ENCODE data around the gene PRRT4. TPM values are rescaled to one million over a fixed set of nuclear protein-coding genes. Genes with fewer than 3 reads are reported as not detected.

Gene PRRT4
- total and polyA plus RNA-seq, 4 donors: 0.12 to 1.3 (median 0.59) TPM

DNA sequence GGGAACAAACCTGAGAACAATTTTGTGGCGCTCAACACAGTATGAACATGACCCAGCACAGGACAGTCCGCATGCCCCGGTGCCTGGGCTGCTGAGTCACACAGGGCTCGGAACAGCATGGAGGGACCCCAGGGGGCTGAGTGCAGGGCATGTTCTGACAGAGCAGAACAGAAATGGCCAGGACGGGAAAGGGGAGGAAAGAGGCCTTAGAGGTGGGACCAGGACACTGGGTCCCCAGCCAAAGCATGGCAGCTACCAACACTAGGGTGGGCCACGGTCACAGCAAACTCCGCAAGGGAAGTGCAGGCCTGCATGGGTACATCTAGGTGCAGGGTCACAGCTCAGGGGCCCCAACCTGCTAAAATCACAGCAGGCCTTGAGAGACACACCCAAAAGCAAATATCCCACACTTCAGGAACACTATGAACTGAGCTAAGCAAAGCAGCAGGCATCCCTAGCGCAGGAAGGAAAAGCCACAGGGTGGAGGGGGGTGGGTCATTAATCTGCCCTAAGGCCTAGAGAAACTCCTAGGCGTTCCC is 42.7 kb upstream of the PRRT4 start:
- TF ChIP-seq CTCF (IDR thresholded peaks at IDR 0.05; ENCODE audit: control extremely low read depth, extremely low read depth): no peak
- peaks cover 0 to 43% (median 22%) of the 10 kb centered on the region in 5 donors for H3K4me1 ChIP-seq (ENCODE audit: control insufficient read depth in 5 of 5, insufficient read depth in 5 of 5, low read length in 5 of 5)
- no peak overlapping the region for H3K9ac ChIP-seq (ENCODE audit: insufficient read depth in 1 of 2, low read length in 2 of 2)
- H3K4me3 ChIP-seq: no peak overlapping the region
- H3K27me3 ChIP-seq (ENCODE audit: control insufficient read depth in 3 of 3, insufficient read depth in 3 of 3, low read length in 2 of 3): no peaks in the 10 kb centered on the region
- 76% methylated on average over 9 of the region's 9 CpGs for WGBS, 2 donors
- no peak for DNase-seq
- no peaks in the 10 kb centered on the region for H3K9me3 ChIP-seq (ENCODE audit: control insufficient read depth in 4 of 4, insufficient read depth in 3 of 4, low read length in 3 of 4)
- no peak for ATAC-seq (ENCODE audit: insufficient read depth, low FRiP score)
- peaks cover 0 to 21% (median 17%) of the 10 kb centered on the region in 4 donors for H3K36me3 ChIP-seq (ENCODE audit: control insufficient read depth in 4 of 4, insufficient read depth in 4 of 4, low read length in 4 of 4)
- H3K27ac ChIP-seq (ENCODE audit: low read depth in 1 of 2, low read length in 1 of 2): no peak overlapping the region

DNA sequence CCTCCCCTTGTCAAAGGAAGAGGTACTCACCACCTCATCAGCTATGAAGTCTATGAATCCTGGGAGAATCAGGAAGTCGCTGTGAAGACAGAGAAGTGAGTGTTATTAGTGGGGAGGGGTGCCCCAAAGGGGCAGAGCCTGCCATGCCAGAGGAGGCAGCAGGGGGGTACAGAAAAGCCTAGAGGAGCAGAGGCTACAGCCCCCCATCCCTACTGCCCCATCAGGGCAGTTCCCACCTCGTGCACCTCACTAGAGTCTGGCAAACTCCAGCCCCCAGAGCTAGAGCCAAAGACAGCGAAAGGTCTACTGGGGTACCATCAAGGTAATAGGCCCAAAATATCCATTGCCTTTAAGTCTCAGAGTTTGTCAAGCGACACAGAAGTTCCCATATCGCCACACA is 42.2 kb upstream of the PRRT4 start:
- peaks cover 0 to 21% (median 17%) of the 10 kb centered on the region in 4 donors for H3K36me3 ChIP-seq (ENCODE audit: control insufficient read depth in 4 of 4, insufficient read depth in 4 of 4, low read length in 4 of 4)
- H3K4me3 ChIP-seq: no peak overlapping the region
- H3K4me1 ChIP-seq (ENCODE audit: control insufficient read depth in 5 of 5, insufficient read depth in 5 of 5, low read length in 5 of 5): peaks cover 0 to 38% (median 17%) of the 10 kb centered on the region in 5 donors
- TF ChIP-seq CTCF (IDR thresholded peaks at IDR 0.05; ENCODE audit: control extremely low read depth, extremely low read depth): no peak
- ATAC-seq (ENCODE audit: insufficient read depth, low FRiP score) (no peak), DNase-seq (no peak)
- no peak overlapping the region for H3K27ac ChIP-seq (ENCODE audit: low read depth in 1 of 2, low read length in 1 of 2)
- no peak overlapping the region for H3K9ac ChIP-seq (ENCODE audit: insufficient read depth in 1 of 2, low read length in 2 of 2)
- H3K9me3 ChIP-seq (ENCODE audit: control insufficient read depth in 4 of 4, insufficient read depth in 3 of 4, low read length in 3 of 4): no peaks in the 10 kb centered on the region
- WGBS, 2 donors: 84 to 93% methylated on average over 5 of the region's 5 CpGs
- H3K27me3 ChIP-seq (ENCODE audit: control insufficient read depth in 3 of 3, insufficient read depth in 3 of 3, low read length in 2 of 3): no peaks in the 10 kb centered on the region

- Histone ChIP-seq H3K9ac (ENCODE audit: insufficient read depth in 1 of 2, low read length in 2 of 2) (no peak overlapping the region), H3K9me3 (ENCODE audit: control insufficient read depth in 4 of 4, insufficient read depth in 3 of 4, low read length in 3 of 4) (no peaks in the 10 kb centered on the region), H3K27ac (ENCODE audit: low read depth in 1 of 2, low read length in 1 of 2) (no peak overlapping the region), H3K4me3 (no peak overlapping the region), H3K36me3 (ENCODE audit: control insufficient read depth in 4 of 4, insufficient read depth in 4 of 4, low read length in 4 of 4) (peaks cover 0 to 32% (median 26%) of the 10 kb centered on the region in 4 donors), H3K4me1 (ENCODE audit: control insufficient read depth in 5 of 5, insufficient read depth in 5 of 5, low read length in 5 of 5) (peaks cover 0 to 26% (median 14%) of the 10 kb centered on the region in 5 donors), H3K27me3 (ENCODE audit: control insufficient read depth in 3 of 3, insufficient read depth in 3 of 3, low read length in 2 of 3) (no peaks in the 10 kb centered on the region)
- DNase-seq: peak in 2 of 3 donors; percentile 48 to 69
- no peak for TF ChIP-seq CTCF (IDR thresholded peaks at IDR 0.05; ENCODE audit: control extremely low read depth, extremely low read depth)
- WGBS, 2 donors: 78 to 80% methylated on average over 2 of the region's 2 CpGs
- no peak for ATAC-seq (ENCODE audit: insufficient read depth, low FRiP score)
Measured at GRCh38 chr7:128402356-128402755, 40.9 kb upstream of the PRRT4 start.

GRCh38 chr7:128400566-128400965 is 39.1 kb upstream of the PRRT4 start:
- Histone ChIP-seq H3K27ac (ENCODE audit: low read depth in 1 of 2, low read length in 1 of 2) (no peak overlapping the region), H3K9ac (ENCODE audit: insufficient read depth in 1 of 2, low read length in 2 of 2) (no peak overlapping the region), H3K27me3 (ENCODE audit: control insufficient read depth in 3 of 3, insufficient read depth in 3 of 3, low read length in 2 of 3) (no peaks in the 10 kb centered on the region), H3K4me1 (ENCODE audit: control insufficient read depth in 5 of 5, insufficient read depth in 5 of 5, low read length in 5 of 5) (peaks cover 0 to 17% (median 12%) of the 10 kb centered on the region in 5 donors), H3K36me3 (ENCODE audit: control insufficient read depth in 4 of 4, insufficient read depth in 4 of 4, low read length in 4 of 4) (peaks cover 0 to 43% (median 34%) of the 10 kb centered on the region in 4 donors), H3K9me3 (ENCODE audit: control insufficient read depth in 4 of 4, insufficient read depth in 3 of 4, low read length in 3 of 4) (no peaks in the 10 kb centered on the region), H3K4me3 (no peak overlapping the region)
- 81 to 94% methylated on average over 4 to 5 of the region's 5 CpGs for WGBS, 2 donors
- TF ChIP-seq CTCF (IDR thresholded peaks at IDR 0.05; ENCODE audit: control extremely low read depth, extremely low read depth): no peak
- DNase-seq (no peak), ATAC-seq (ENCODE audit: insufficient read depth, low FRiP score) (no peak)

Data from lung (tissue), 12 donors.